Esophagus squamous epithelium (tissue), 5 donors: ENCODE data around the gene RBFOX1. TPM values are rescaled to one million over a fixed set of nuclear protein-coding genes. Genes with fewer than 3 reads are reported as not detected.

ENCODE experiments used
- DNase-seq: peaks from one replicate; lab custom pipeline; 2025; lab: John Stamatoyannopoulos, UW
- H3K27ac ChIP-seq, 4 donors: fragments of 200-600 bp; sonication (generic); one replicate each; pipeline ENCODE4 v1.5.1; 2016 to 2019; ENCODE audit warnings: mild to moderate bottlenecking in 1 of 4
- H3K27me3 ChIP-seq, 4 donors: fragments of 200-600 bp; sonication (generic); 1 replicate in 3 of 4; 2 replicates in 1 of 4; pipeline versions ENCODE4 v1.5.1 to v1.6.0; 2017 to 2021; ENCODE audit warnings: antibody characterized with exemption in 1 of 4
- H3K36me3 ChIP-seq, 3 donors: fragments of 200-600 bp; sonication (generic); one replicate each; pipeline ENCODE4 v1.5.1; 2016 to 2019
- H3K4me1 ChIP-seq, 3 donors: fragments of 200-600 bp; sonication (generic); one replicate each; pipeline ENCODE4 v1.5.1; 2017 to 2019
- H3K4me3 ChIP-seq, 4 donors: fragments of 200-600 bp; sonication (generic); 1 replicate in 3 of 4; 2 replicates in 1 of 4; pipeline ENCODE4 v1.5.1; 2016 to 2019; ENCODE audit warnings: mild to moderate bottlenecking in 2 of 4, moderate library complexity in 1 of 4
- H3K9me3 ChIP-seq, 3 donors: fragments of 200-600 bp; sonication (generic); one replicate each; pipeline ENCODE4 v1.5.1; 2016 to 2019
- CTCF ChIP-seq, 6 experiments: fragments of 450-650 bp in 4 of 6; fragments of 200-600 bp in 2 of 6; sonication (generic) in 2 of 6; IDR thresholded peaks; one replicate each; pipeline ENCODE4 v1.5.1; 2016 to 2019; ENCODE audit warnings: antibody characterized with exemption in 6 of 6, mild to moderate bottlenecking in 4 of 6, moderate library complexity in 4 of 6
- POLR2A ChIP-seq, 4 donors: fragments of 450-650 bp; IDR thresholded peaks; one replicate each; pipeline ENCODE4 v1.6.1; 2017; ENCODE audit warnings: antibody characterized with exemption in 4 of 4, mild to moderate bottlenecking in 4 of 4, moderate library complexity in 3 of 4
- WGBS, 2 donors: methylation state at CpG; one replicate each; pipeline ENCODE4 v1.1.5; 2018; 5-methylcytosine and 5-hydroxymethylcytosine counted together
- intact Hi-C: fragments of 100-400 bp; cut with DNase I; formaldehyde crosslinking; loops from one replicate; pipeline ENCODE4 v1.15.0; 2022
- total RNA-seq, 4 donors: library from RNA; depleted of rRNA; stranded (reverse); fragments of >200 nt; gene quantifications; one replicate each; pipeline ENCODE4 v1.1.0, GENCODE V29; 2016
- donor health status: DM: yes; HTN: yes; CAD: no.

The RBFOX1 gene
- total RNA-seq, 4 donors from 2014 or later: not detected

GRCh38 chr16:7736138-7736665 lies 403.6 kb downstream of the RBFOX1 start:
- DNase-seq: no peak
- Histone ChIP-seq H3K27me3 (no peaks in the 10 kb centered on the region), H3K4me1 (peaks cover 0 to 25% (median 0%) of the 10 kb centered on the region in 3 donors), H3K9me3 (no peaks in the 10 kb centered on the region), H3K27ac (no peak overlapping the region), H3K4me3 (no peak overlapping the region), H3K36me3 (no peaks in the 10 kb centered on the region)
- intact Hi-C loops: no loop called here
- TF ChIP-seq POLR2A (IDR thresholded peaks at IDR 0.05) (no peak), CTCF (IDR thresholded peaks at IDR 0.05) (no peak)
- WGBS, 2 donors: 0% methylated on average over 1 of the region's 1 CpG

- H3K4me1 ChIP-seq: peaks cover 6 to 35% (median 22%) of the 10 kb centered on the region in 3 donors
- TF ChIP-seq CTCF (IDR thresholded peaks at IDR 0.05): no peak
- TF ChIP-seq POLR2A (IDR thresholded peaks at IDR 0.05): no peak
- WGBS, 2 donors: 81 to 83% methylated on average over 3 of the region's 3 CpGs
- H3K36me3 ChIP-seq: no peaks in the 10 kb centered on the region
- no peaks in the 10 kb centered on the region for H3K27me3 ChIP-seq
- intact Hi-C loops: no loop called here
- no peak for DNase-seq
- no peak overlapping the region for H3K27ac ChIP-seq
- H3K9me3 ChIP-seq: no peaks in the 10 kb centered on the region
- H3K4me3 ChIP-seq: no peak overlapping the region
These were observed 410.0 kb downstream of the RBFOX1 start for GRCh38 chr16:7742626-7743025.

- Histone ChIP-seq H3K27me3 (no peaks in the 10 kb centered on the region), H3K4me1 (peaks cover 6 to 56% (median 32%) of the 10 kb centered on the region in 3 donors), H3K27ac (peak overlapping the region; percentile 6 to 72 (median 44)), H3K4me3 (no peak overlapping the region), H3K9me3 (no peaks in the 10 kb centered on the region), H3K36me3 (no peaks in the 10 kb centered on the region)
- TF ChIP-seq CTCF (IDR thresholded peaks at IDR 0.05) (no peak), POLR2A (IDR thresholded peaks at IDR 0.05) (no peak)
- intact Hi-C loops: no loop called here
- no peak for DNase-seq
- WGBS, 2 donors: 25 to 34% methylated on average over 7 of the region's 7 CpGs
These were observed 412.1 kb downstream of the RBFOX1 start for GRCh38 chr16:7744546-7745264.

GRCh38 chr16:7745276-7745675 lies 412.6 kb downstream of the RBFOX1 start:
- Histone ChIP-seq H3K4me3 (no peak overlapping the region), H3K36me3 (no peaks in the 10 kb centered on the region), H3K27ac (peak overlapping the region; percentile 24 to 72 (median 47)), H3K27me3 (no peaks in the 10 kb centered on the region), H3K4me1 (peaks cover 6 to 62% (median 32%) of the 10 kb centered on the region in 3 donors), H3K9me3 (no peaks in the 10 kb centered on the region)
- no peak for TF ChIP-seq POLR2A (IDR thresholded peaks at IDR 0.05)
- TF ChIP-seq CTCF (IDR thresholded peaks at IDR 0.05): no peak
- no peak for DNase-seq
- intact Hi-C loops: no loop called here
- WGBS, 2 donors: 20 to 28% methylated on average over 4 of the region's 4 CpGs

- Histone ChIP-seq H3K4me1 (peaks cover 6 to 68% (median 32%) of the 10 kb centered on the region in 3 donors), H3K36me3 (no peaks in the 10 kb centered on the region), H3K9me3 (no peaks in the 10 kb centered on the region), H3K27me3 (no peaks in the 10 kb centered on the region), H3K27ac (peak overlapping the region; percentile 24 to 72 (median 62)), H3K4me3 (no peak overlapping the region)
- TF ChIP-seq POLR2A (IDR thresholded peaks at IDR 0.05) (no peak), CTCF (IDR thresholded peaks at IDR 0.05) (no peak)
- no peak for DNase-seq
- intact Hi-C loops: no loop called here
- 29 to 44% methylated on average over 3 of the region's 3 CpGs for WGBS, 2 donors
These were observed 414.3 kb downstream of the RBFOX1 start for GRCh38 chr16:7746941-7747340.
